ENCODE data around the gene ATXN1.

DNA sequence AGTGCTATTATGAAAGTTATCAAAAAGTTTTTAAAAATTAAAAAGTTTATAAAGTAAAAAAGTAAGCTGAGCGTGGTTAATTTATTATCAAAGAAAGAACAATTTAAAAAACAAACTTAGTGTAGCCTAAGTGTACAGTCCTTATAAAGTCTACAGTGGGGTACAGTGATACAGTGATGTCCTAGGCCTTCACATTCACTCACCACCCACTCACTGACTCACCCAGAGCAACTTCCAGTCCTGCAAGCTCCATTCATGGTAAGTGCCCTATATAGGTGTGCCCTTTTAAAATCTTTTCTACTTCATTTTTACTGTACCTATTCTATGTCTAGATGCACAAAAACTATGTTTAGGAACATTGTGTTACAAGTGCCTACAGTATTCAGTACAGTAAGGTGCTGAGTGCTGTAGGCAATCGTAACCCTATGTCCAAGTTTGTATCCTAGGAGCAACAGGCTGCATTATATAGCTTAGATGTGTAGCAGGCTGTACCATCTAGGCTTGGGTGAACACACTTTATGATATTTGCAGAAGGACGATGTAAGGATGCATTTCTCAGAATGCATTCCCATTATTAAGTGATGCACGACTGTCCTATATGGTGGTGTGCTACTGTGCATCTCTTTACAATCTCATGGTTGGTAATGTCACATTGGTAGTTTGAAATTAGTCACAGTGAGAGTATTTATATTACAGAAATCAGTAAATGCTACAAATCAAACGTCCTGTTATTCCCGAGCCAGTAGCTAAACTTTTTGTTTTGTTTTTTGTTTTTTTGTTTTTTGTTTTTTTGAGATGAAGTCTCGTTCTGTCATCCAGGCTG is 364.6 kb downstream of the ATXN1 start:
- TF ChIP-seq, protein P1, sequence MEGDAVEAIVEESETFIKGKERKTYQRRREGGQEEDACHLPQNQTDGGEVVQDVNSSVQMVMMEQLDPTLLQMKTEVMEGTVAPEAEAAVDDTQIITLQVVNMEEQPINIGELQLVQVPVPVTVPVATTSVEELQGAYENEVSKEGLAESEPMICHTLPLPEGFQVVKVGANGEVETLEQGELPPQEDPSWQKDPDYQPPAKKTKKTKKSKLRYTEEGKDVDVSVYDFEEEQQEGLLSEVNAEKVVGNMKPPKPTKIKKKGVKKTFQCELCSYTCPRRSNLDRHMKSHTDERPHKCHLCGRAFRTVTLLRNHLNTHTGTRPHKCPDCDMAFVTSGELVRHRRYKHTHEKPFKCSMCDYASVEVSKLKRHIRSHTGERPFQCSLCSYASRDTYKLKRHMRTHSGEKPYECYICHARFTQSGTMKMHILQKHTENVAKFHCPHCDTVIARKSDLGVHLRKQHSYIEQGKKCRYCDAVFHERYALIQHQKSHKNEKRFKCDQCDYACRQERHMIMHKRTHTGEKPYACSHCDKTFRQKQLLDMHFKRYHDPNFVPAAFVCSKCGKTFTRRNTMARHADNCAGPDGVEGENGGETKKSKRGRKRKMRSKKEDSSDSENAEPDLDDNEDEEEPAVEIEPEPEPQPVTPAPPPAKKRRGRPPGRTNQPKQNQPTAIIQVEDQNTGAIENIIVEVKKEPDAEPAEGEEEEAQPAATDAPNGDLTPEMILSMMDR (tag by site-specific recombination; IDR thresholded peaks at IDR 0.05), result no peak
- TF ChIP-seq ZNF76 (tag by site-specific recombination; IDR thresholded peaks at IDR 0.05; ENCODE audit: borderline replicate concordance, low read depth) (no peak), ZNF747 (tag by site-specific recombination; IDR thresholded peaks at IDR 0.05) (no peak), ZNF623 (tag by site-specific recombination; IDR thresholded peaks at IDR 0.05) (no peak)
